Hematopoietic multipotent progenitor cell treated with erythropoietin and hydrocortisone succinate and interleukin-3 and kit ligand, for 4 days (in vitro differentiated cells): ENCODE measurements around the gene NCMAP.

Source experiments
- DNase-seq: peaks from one replicate; pipeline ENCODE4 v3.0.0-alpha.2; 2015

Gene NCMAP

GRCh38 chr1:24636661-24637357 is 80.9 kb downstream of the NCMAP start:
- no peak for DNase-seq

GRCh38 chr1:24639094-24639493 is 83.2 kb downstream of the NCMAP start:
- DNase-seq, result no peak

GRCh38 chr1:24639881-24640280 is 84.0 kb downstream of the NCMAP start:
- DNase-seq, result no peak

GRCh38 chr1:24640288-24640687 is 84.4 kb downstream of the NCMAP start:
- no peak for DNase-seq

GRCh38 chr1:24641646-24642151 is 85.8 kb downstream of the NCMAP start:
- DNase-seq, result peak; percentile 68

GRCh38 chr1:24642481-24643362 is 86.8 kb downstream of the NCMAP start, which contains the start of gene SRRM1:
TSS of gene SRRM1 (plus strand) at chr1:24643302. CDS start at chr1:24643327, 25 bp downstream.
- peak; percentile 100 for DNase-seq

- peak; percentile 62 for DNase-seq
These were observed 87.6 kb downstream of the NCMAP start for GRCh38 chr1:24643363-24644099.

- peak; percentile 55 for DNase-seq
These were observed 88.2 kb downstream of the NCMAP start for GRCh38 chr1:24644100-24644384.

- no peak for DNase-seq
These were observed 93.0 kb downstream of the NCMAP start for GRCh38 chr1:24648919-24649318.

- DNase-seq, result no peak
These were observed 96.5 kb downstream of the NCMAP start for GRCh38 chr1:24652382-24652781.

GRCh38 chr1:24654010-24654409 is 98.1 kb downstream of the NCMAP start:
- no peak for DNase-seq

- peak; percentile 79 for DNase-seq
These were observed 100.2 kb downstream of the NCMAP start for GRCh38 chr1:24656046-24656445.

GRCh38 chr1:24657781-24658180 is 101.9 kb downstream of the NCMAP start:
- DNase-seq, result no peak
